ENCODE results near the gene TRMT2A.

TRMT2A gene

GRCh38 chr22:20137671-20138416 is 20.8 kb upstream of the TRMT2A start (continued):
- TF ChIP-seq SP2 (tag by site-specific recombination; IDR thresholded peaks at IDR 0.05) (peak; percentile 53), ZNF341 (tag by site-specific recombination; IDR thresholded peaks at IDR 0.05; ENCODE audit: low read depth) (peak; percentile 74), ZNF202 (tag by site-specific recombination; IDR thresholded peaks at IDR 0.05; ENCODE audit: borderline replicate concordance) (no peak), BCL6B (tag by site-specific recombination; IDR thresholded peaks at IDR 0.05) (no peak), KLF1 (tag by site-specific recombination; IDR thresholded peaks at IDR 0.05) (peak; percentile 62), ZFP69B (tag by site-specific recombination; IDR thresholded peaks at IDR 0.05) (0 out of 2 replicates have a peak, but pooled peaks have one; percentile 32), OVOL3 (tag by site-specific recombination; IDR thresholded peaks at IDR 0.05) (no peak), ZNF692 (tag by site-specific recombination; IDR thresholded peaks at IDR 0.05) (peak; percentile 20; the same call in 1 of the 2 replicates), ZNF239 (tag by site-specific recombination; IDR thresholded peaks at IDR 0.05) (no peak), ZNF544 (tag by site-specific recombination; IDR thresholded peaks at IDR 0.05) (no peak), ZFHX2 (tag by site-specific recombination; conservative IDR thresholded peaks at IDR 0.05) (peak; percentile 95), ZNF664 (tag by site-specific recombination; IDR thresholded peaks at IDR 0.05) (no peak), ZNF211 (tag by site-specific recombination; IDR thresholded peaks at IDR 0.05; ENCODE audit: low read depth) (no peak), SCRT2 (tag by site-specific recombination; IDR thresholded peaks at IDR 0.05) (no peak), ZNF561 (tag by site-specific recombination; IDR thresholded peaks at IDR 0.05; ENCODE audit: borderline replicate concordance) (no peak), ZNF549 (tag by site-specific recombination; IDR thresholded peaks at IDR 0.05) (no peak), ZNF350 (tag by site-specific recombination; IDR thresholded peaks at IDR 0.05) (no peak), ZNF311 (tag by site-specific recombination; IDR thresholded peaks at IDR 0.05; ENCODE audit: borderline replicate concordance) (no peak), CTCF (tag by site-specific recombination; IDR thresholded peaks at IDR 0.05) (no peak)

- no peak overlapping the region for H3K27ac ChIP-seq (ENCODE audit: extremely low read depth, low read depth, low read length)
- ChIA-PET CTCF (interaction anchor here (1.0 to 1.8 kb wide), 2 partner anchors 20 to 102 kb away, joined by 3 to 6 read pairs; no protein-coding TSS in a partner anchor), POLR2A (interaction anchor here (1.0 to 1.3 kb wide), 2 partner anchors 11 to 20 kb away, joined by 3 read pairs; no protein-coding TSS in a partner anchor)
- no peak overlapping the region for H3K4me3 ChIP-seq (ENCODE audit: low read depth, low read length)
- H3K36me3 ChIP-seq (ENCODE audit: control insufficient read depth in 2 of 2, insufficient read depth in 1 of 2, low read length in 2 of 2), result peaks cover 0 to 52% of the 10 kb centered on the region in 2 experiments; a peak in 1 of 3 replicates
- no peaks in the 10 kb centered on the region for H3K9me3 ChIP-seq (ENCODE audit: control insufficient read depth, insufficient read depth, low read depth, low read length)
- H3K4me1 ChIP-seq (ENCODE audit: control insufficient read depth, insufficient read depth, low read length), result peaks cover 5% of the 10 kb centered on the region
- TF ChIP-seq ZNF561 (tag by site-specific recombination; IDR thresholded peaks at IDR 0.05; ENCODE audit: borderline replicate concordance), result no peak
- no peak for TF ChIP-seq CTCF (tag by site-specific recombination; IDR thresholded peaks at IDR 0.05)
- TF ChIP-seq ZNF510 (tag by site-specific recombination; IDR thresholded peaks at IDR 0.05; ENCODE audit: insufficient replicate concordance), result no peak
- TF ChIP-seq ZNF623 (tag by site-specific recombination; IDR thresholded peaks at IDR 0.05), result no peak
- TF ChIP-seq ZNF292 (tag by site-specific recombination; IDR thresholded peaks at IDR 0.05; ENCODE audit: borderline replicate concordance, low read depth), result no peak
- TF ChIP-seq ZNF785 (tag by site-specific recombination; IDR thresholded peaks at IDR 0.05), result no peak
- no peak for TF ChIP-seq ZNF394 (tag by site-specific recombination; IDR thresholded peaks at IDR 0.05; ENCODE audit: borderline replicate concordance)
- no peak for TF ChIP-seq ZNF223 (tag by site-specific recombination; IDR thresholded peaks at IDR 0.05)
- no peak for TF ChIP-seq ZNF311 (tag by site-specific recombination; IDR thresholded peaks at IDR 0.05; ENCODE audit: borderline replicate concordance)
- no peak for TF ChIP-seq FEZF1 (tag by site-specific recombination; IDR thresholded peaks at IDR 0.05)
- TF ChIP-seq ZNF768 (tag by site-specific recombination; IDR thresholded peaks at IDR 0.05), result no peak
- TF ChIP-seq ZNF398 (tag by site-specific recombination; IDR thresholded peaks at IDR 0.05), result no peak
These were observed 20.1 kb upstream of the TRMT2A start for GRCh38 chr22:20137113-20137512.

Data from HEK293 (cell line).